Astrocyte (in vitro differentiated cells and primary cell): ENCODE results near the gene CLDN15. TPM values are rescaled to one million over a fixed set of nuclear protein-coding genes. Genes with fewer than 3 reads are reported as not detected.

ENCODE experiments used
- DNase-seq: peaks from one replicate; pipeline ENCODE4 v3.0.0-alpha.2; 2010; ENCODE audit warnings: low read depth
- FAIRE-seq: peaks from 2 replicates; lab custom pipeline; 2011; peaks lifted over from hg19 to GRCh38; lab: Jason Lieb, UNC
- H2AFZ ChIP-seq: 2 replicates; pipeline ENCODE4 v1.6.0; 2012; ENCODE audit warnings: low read depth, low read length, inconsistent platforms
- H3K27ac ChIP-seq: 2 replicates; pipeline ENCODE4 v1.5.1; 2011; ENCODE audit warnings: low read depth, low read length, inconsistent platforms
- H3K27me3 ChIP-seq: 2 replicates; pipeline ENCODE4 v1.6.0; 2011; ENCODE audit warnings: low read length, inconsistent platforms; ENCODE audit not compliant: insufficient read depth
- H3K36me3 ChIP-seq: 2 replicates; pipeline ENCODE4 v1.5.1; 2011; ENCODE audit warnings: low read length, inconsistent platforms; ENCODE audit not compliant: insufficient read depth
- H3K4me1 ChIP-seq: 2 replicates; pipeline ENCODE4 v1.5.1; 2011; ENCODE audit warnings: low read length, inconsistent platforms; ENCODE audit not compliant: insufficient read depth
- H3K4me2 ChIP-seq: 2 replicates; pipeline ENCODE4 v1.6.0; 2012; ENCODE audit warnings: low read length, inconsistent platforms
- H3K4me3 ChIP-seq: 2 replicates; pipeline ENCODE4 v1.5.1; 2011; ENCODE audit warnings: low read depth, mild to moderate bottlenecking, low read length, inconsistent platforms; ENCODE audit not compliant: insufficient read depth
- H3K79me2 ChIP-seq: 2 replicates; pipeline ENCODE4 v1.6.0; 2012; ENCODE audit warnings: mild to moderate bottlenecking, low read length, inconsistent platforms; ENCODE audit not compliant: insufficient read depth
- H3K9ac ChIP-seq: 2 replicates; pipeline ENCODE4 v1.6.0; 2012; ENCODE audit warnings: mild to moderate bottlenecking, low read length, inconsistent platforms
- H3K9me3 ChIP-seq: 2 replicates; pipeline ENCODE4 v1.5.1; 2012; ENCODE audit warnings: low read depth, mild to moderate bottlenecking, low read length, inconsistent platforms; ENCODE audit not compliant: insufficient read depth
- H4K20me1 ChIP-seq: 2 replicates; pipeline ENCODE4 v1.6.0; 2012; ENCODE audit warnings: low read length, inconsistent platforms; ENCODE audit not compliant: insufficient read depth
- H3K27ac Mint-ChIP-seq: one replicate; pipeline ENCODE4 v1.8.0; 2021; ENCODE audit warnings: mild to moderate bottlenecking, mixed read lengths; ENCODE audit not compliant: unreplicated experiment
- H3K27me3 Mint-ChIP-seq: one replicate; pipeline ENCODE4 v1.8.0; 2021; ENCODE audit warnings: low read depth, mixed read lengths; ENCODE audit not compliant: unreplicated experiment
- H3K36me3 Mint-ChIP-seq: one replicate; pipeline ENCODE4 v1.8.0; 2021; ENCODE audit warnings: low read depth, mixed read lengths; ENCODE audit not compliant: unreplicated experiment
- H3K4me1 Mint-ChIP-seq: one replicate; pipeline ENCODE4 v1.8.0; 2021; ENCODE audit warnings: low read depth, mixed read lengths; ENCODE audit not compliant: unreplicated experiment
- H3K4me3 Mint-ChIP-seq: one replicate; pipeline ENCODE4 v1.8.0; 2021; ENCODE audit warnings: mild to moderate bottlenecking, moderate library complexity, mixed read lengths; ENCODE audit not compliant: unreplicated experiment
- H3K9me3 Mint-ChIP-seq: one replicate; pipeline ENCODE4 v1.8.0; 2021; ENCODE audit warnings: mild to moderate bottlenecking, mixed read lengths; ENCODE audit not compliant: unreplicated experiment
- EZH2 ChIP-seq: IDR thresholded peaks from 2 replicates; pipeline ENCODE4 v1.6.1; 2012; ENCODE audit warnings: mild to moderate bottlenecking, low read length, inconsistent platforms; ENCODE audit not compliant: insufficient read depth
- total RNA-seq: library from RNA; stranded (reverse); gene quantifications from 2 replicates; pipeline ENCODE4 v1.2.1, GENCODE V29; 2021
- TF ChIP-seq, protein P1 (sequence below): IDR thresholded peaks from 2 replicates; pipeline ENCODE4 v1.5.1; 2011; ENCODE audit warnings: low read depth, mild to moderate bottlenecking, inconsistent platforms, low read length, moderate library complexity; ENCODE audit not compliant: insufficient read depth

The CLDN15 gene
- total RNA-seq, 1 donor from 2014 or later = 8.7 TPM

DNA sequence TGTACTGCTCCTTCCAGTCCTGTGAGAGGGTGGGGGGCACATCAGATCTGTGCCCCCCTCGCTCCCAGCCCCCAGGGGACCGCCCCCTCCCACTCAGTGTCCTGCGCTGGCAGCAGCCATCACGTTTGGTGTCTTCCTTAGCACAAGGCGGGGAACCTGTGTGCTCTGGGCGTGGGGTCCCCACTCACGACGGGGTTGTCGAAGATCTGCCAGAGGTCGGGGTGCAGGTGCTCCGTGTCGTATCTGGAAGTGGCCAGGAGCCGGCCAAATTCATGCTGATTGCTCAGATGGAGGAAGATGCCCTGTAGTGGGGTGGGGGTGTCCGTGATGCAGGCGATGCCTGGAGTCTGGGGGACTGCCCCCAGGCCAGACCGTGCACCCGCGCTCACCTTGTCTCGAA lies 27.5 kb downstream of the CLDN15 start:
- peaks cover 6% of the 10 kb centered on the region for H3K36me3 ChIP-seq
- H3K27me3 Mint-ChIP-seq = no peaks in the 10 kb centered on the region
- peaks cover under 1% of the 10 kb centered on the region for H3K4me1 ChIP-seq
- H3K4me3 ChIP-seq = no peak overlapping the region
- no peak overlapping the region for H3K27ac ChIP-seq
- H3K9ac ChIP-seq = no peak overlapping the region
- H3K9me3 ChIP-seq = no peaks in the 10 kb centered on the region
- H3K4me1 Mint-ChIP-seq = no peaks in the 10 kb centered on the region
- H4K20me1 ChIP-seq = peaks cover 31% of the 10 kb centered on the region
- H3K4me2 ChIP-seq = no peak overlapping the region
- DNase-seq (no peak), FAIRE-seq (no peak)
- no peak overlapping the region for H2AFZ ChIP-seq
- no peak for TF ChIP-seq EZH2
- TF ChIP-seq, protein P1, sequence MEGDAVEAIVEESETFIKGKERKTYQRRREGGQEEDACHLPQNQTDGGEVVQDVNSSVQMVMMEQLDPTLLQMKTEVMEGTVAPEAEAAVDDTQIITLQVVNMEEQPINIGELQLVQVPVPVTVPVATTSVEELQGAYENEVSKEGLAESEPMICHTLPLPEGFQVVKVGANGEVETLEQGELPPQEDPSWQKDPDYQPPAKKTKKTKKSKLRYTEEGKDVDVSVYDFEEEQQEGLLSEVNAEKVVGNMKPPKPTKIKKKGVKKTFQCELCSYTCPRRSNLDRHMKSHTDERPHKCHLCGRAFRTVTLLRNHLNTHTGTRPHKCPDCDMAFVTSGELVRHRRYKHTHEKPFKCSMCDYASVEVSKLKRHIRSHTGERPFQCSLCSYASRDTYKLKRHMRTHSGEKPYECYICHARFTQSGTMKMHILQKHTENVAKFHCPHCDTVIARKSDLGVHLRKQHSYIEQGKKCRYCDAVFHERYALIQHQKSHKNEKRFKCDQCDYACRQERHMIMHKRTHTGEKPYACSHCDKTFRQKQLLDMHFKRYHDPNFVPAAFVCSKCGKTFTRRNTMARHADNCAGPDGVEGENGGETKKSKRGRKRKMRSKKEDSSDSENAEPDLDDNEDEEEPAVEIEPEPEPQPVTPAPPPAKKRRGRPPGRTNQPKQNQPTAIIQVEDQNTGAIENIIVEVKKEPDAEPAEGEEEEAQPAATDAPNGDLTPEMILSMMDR = no peak
- peaks cover 13% of the 10 kb centered on the region for H3K36me3 Mint-ChIP-seq
- H3K27me3 ChIP-seq = no peaks in the 10 kb centered on the region
- H3K79me2 ChIP-seq = peaks cover 5% of the 10 kb centered on the region
- no peak overlapping the region for H3K4me3 Mint-ChIP-seq
- no peak overlapping the region for H3K27ac Mint-ChIP-seq
- H3K9me3 Mint-ChIP-seq = no peaks in the 10 kb centered on the region

DNA sequence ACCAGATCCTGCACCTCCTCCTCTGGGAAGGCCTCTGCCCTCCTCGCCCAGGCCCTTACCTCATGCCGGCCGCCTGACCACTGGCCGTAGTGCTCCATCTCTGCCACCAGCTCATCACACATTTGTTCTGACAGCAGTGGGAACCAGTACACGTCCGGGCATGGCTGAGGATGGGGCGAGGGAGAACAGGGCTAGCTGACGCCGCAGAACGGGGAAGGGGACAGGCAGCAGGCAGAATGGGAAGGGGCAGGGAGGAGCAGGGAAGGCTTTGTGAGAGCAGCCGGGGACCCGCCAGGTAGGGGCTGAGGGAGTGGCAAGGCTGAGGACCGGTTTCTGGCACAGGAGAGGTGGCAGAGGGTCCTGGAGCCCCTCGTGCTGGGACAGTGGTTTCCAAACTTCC lies 28.8 kb downstream of the CLDN15 start:
- H4K20me1 ChIP-seq = peaks cover 26% of the 10 kb centered on the region
- H3K4me3 ChIP-seq = no peak overlapping the region
- no peak for DNase-seq
- no peaks in the 10 kb centered on the region for H3K9me3 Mint-ChIP-seq
- FAIRE-seq = no peak
- no peak overlapping the region for H3K4me3 Mint-ChIP-seq
- H3K4me1 Mint-ChIP-seq = no peaks in the 10 kb centered on the region
- H3K36me3 Mint-ChIP-seq = peaks cover 9% of the 10 kb centered on the region
- TF ChIP-seq EZH2 = no peak
- TF ChIP-seq, protein P1 = no peak
- H3K4me1 ChIP-seq = no peaks in the 10 kb centered on the region
- peaks cover 6% of the 10 kb centered on the region for H3K36me3 ChIP-seq
- no peak overlapping the region for H3K4me2 ChIP-seq
- H3K27me3 ChIP-seq = no peaks in the 10 kb centered on the region
- no peaks in the 10 kb centered on the region for H3K9me3 ChIP-seq
- H3K27ac Mint-ChIP-seq = no peak overlapping the region
- no peaks in the 10 kb centered on the region for H3K79me2 ChIP-seq
- peaks cover 3% of the 10 kb centered on the region for H3K27me3 Mint-ChIP-seq
- no peak overlapping the region for H2AFZ ChIP-seq
- no peak overlapping the region for H3K9ac ChIP-seq
- H3K27ac ChIP-seq = no peak overlapping the region

DNA sequence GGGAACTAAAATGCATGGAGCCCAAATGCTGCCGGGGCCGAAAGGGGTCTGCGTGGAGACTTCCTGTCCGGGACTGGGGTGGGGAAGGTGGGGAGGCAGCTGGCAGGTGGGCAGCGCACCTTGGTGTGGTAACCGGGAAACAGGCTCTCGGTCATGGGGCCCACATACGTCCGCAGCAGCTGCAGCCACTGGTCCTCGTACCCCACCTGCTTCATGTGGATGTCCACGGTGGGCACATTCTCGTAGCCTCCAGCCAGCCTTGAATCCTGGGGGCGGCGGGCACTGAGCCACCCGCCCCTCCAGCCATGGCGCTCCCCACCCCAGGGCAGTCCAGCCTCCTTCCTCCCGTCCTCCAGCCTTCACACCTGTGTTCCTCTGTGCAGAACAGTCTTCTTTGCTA lies 30.1 kb downstream of the CLDN15 start:
- no peak overlapping the region for H3K27ac ChIP-seq
- H3K27me3 Mint-ChIP-seq = peaks cover 16% of the 10 kb centered on the region
- H3K36me3 Mint-ChIP-seq = peaks cover 9% of the 10 kb centered on the region
- no peak overlapping the region for H3K27ac Mint-ChIP-seq
- H3K79me2 ChIP-seq = no peaks in the 10 kb centered on the region
- H3K9me3 Mint-ChIP-seq = no peaks in the 10 kb centered on the region
- no peak overlapping the region for H3K4me3 ChIP-seq
- no peak overlapping the region for H2AFZ ChIP-seq
- no peak overlapping the region for H3K4me2 ChIP-seq
- H3K9me3 ChIP-seq = no peaks in the 10 kb centered on the region
- no peak for FAIRE-seq
- no peak for DNase-seq
- peaks cover 30% of the 10 kb centered on the region for H4K20me1 ChIP-seq
- no peaks in the 10 kb centered on the region for H3K4me1 ChIP-seq
- peaks cover 3% of the 10 kb centered on the region for H3K36me3 ChIP-seq
- H3K4me1 Mint-ChIP-seq = no peaks in the 10 kb centered on the region
- TF ChIP-seq, protein P1 = no peak
- TF ChIP-seq EZH2 = no peak
- peaks cover 5% of the 10 kb centered on the region for H3K27me3 ChIP-seq
- H3K9ac ChIP-seq = no peak overlapping the region
- H3K4me3 Mint-ChIP-seq = no peak overlapping the region
